ENCODE data around the gene MLXIP.
"Not testable (repeated sequence)": the region's sequence is repeated elsewhere in the genome, so short reads cannot be mapped to it uniquely, and the experiment has no call there.

Gene MLXIP

GRCh38 chr12:122078141-122079032 lies at the start of gene MLXIP:
Gene MLXIP (plus strand): TSS chr12:122078756. CDS start chr12:122078854, 98 bp downstream.
- Mint-ChIP-seq H3K27me3 (ENCODE audit: low read depth) (peaks cover 4% of the 10 kb centered on the region), H3K4me3 (peak within 1 kb of the TSS; percentile 96), H3K4me1 (ENCODE audit: low read depth) (peaks cover 41% of the 10 kb centered on the region), H3K27ac (peak within 1 kb of the TSS; percentile 90), H3K9me3 (no peaks in the 10 kb centered on the region), H3K36me3 (ENCODE audit: low read depth) (peaks cover 9% of the 10 kb centered on the region)

- Mint-ChIP-seq H3K9me3 (no peaks in the 10 kb centered on the region), H3K4me3 (no peak overlapping the region), H3K4me1 (ENCODE audit: low read depth) (no peaks in the 10 kb centered on the region), H3K27me3 (ENCODE audit: low read depth) (no peaks in the 10 kb centered on the region), H3K36me3 (ENCODE audit: low read depth) (no peaks in the 10 kb centered on the region), H3K27ac (no peak overlapping the region)
These were observed 49.5 kb upstream of the MLXIP start for GRCh38 chr12:122028905-122029560.

GRCh38 chr12:122029620-122030423 lies 48.7 kb upstream of the MLXIP start:
- Mint-ChIP-seq H3K9me3 (no peaks in the 10 kb centered on the region), H3K4me3 (no peak overlapping the region), H3K4me1 (ENCODE audit: low read depth) (no peaks in the 10 kb centered on the region), H3K27ac (no peak overlapping the region), H3K27me3 (ENCODE audit: low read depth) (no peaks in the 10 kb centered on the region), H3K36me3 (ENCODE audit: low read depth) (no peaks in the 10 kb centered on the region)

- Mint-ChIP-seq H3K27me3 (ENCODE audit: low read depth) (no peaks in the 10 kb centered on the region), H3K36me3 (ENCODE audit: low read depth) (peaks cover 2% of the 10 kb centered on the region), H3K4me1 (ENCODE audit: low read depth) (no peaks in the 10 kb centered on the region), H3K27ac (no peak overlapping the region), H3K4me3 (no peak overlapping the region), H3K9me3 (no peaks in the 10 kb centered on the region)
These were observed 48.0 kb upstream of the MLXIP start for GRCh38 chr12:122030424-122031035.

- peaks cover 5% of the 10 kb centered on the region for H3K36me3 Mint-ChIP-seq (ENCODE audit: low read depth)
- no peaks in the 10 kb centered on the region for H3K4me1 Mint-ChIP-seq (ENCODE audit: low read depth)
- H3K4me3 Mint-ChIP-seq = no peak overlapping the region
- H3K9me3 Mint-ChIP-seq = no peaks in the 10 kb centered on the region
- no peaks in the 10 kb centered on the region for H3K27me3 Mint-ChIP-seq (ENCODE audit: low read depth)
- H3K27ac Mint-ChIP-seq = no peak overlapping the region
These were observed 47.0 kb upstream of the MLXIP start for GRCh38 chr12:122031342-122032216.

GRCh38 chr12:122032580-122032979 lies 46.0 kb upstream of the MLXIP start:
- H3K4me1 Mint-ChIP-seq (ENCODE audit: low read depth) = no peaks in the 10 kb centered on the region
- H3K27me3 Mint-ChIP-seq (ENCODE audit: low read depth) = no peaks in the 10 kb centered on the region
- H3K36me3 Mint-ChIP-seq (ENCODE audit: low read depth) = peaks cover 5% of the 10 kb centered on the region

GRCh38 chr12:122035292-122035691 lies 43.3 kb upstream of the MLXIP start:
- Mint-ChIP-seq H3K27ac (no peak overlapping the region), H3K4me3 (no peak overlapping the region), H3K27me3 (ENCODE audit: low read depth) (no peaks in the 10 kb centered on the region), H3K36me3 (ENCODE audit: low read depth) (peaks cover 5% of the 10 kb centered on the region), H3K9me3 (no peaks in the 10 kb centered on the region), H3K4me1 (ENCODE audit: low read depth) (no peaks in the 10 kb centered on the region)

More at GRCh38 chr12:122032580-122032979, 46.0 kb upstream of the MLXIP start:
- no peaks in the 10 kb centered on the region for H3K9me3 Mint-ChIP-seq
- H3K4me3 Mint-ChIP-seq = no peak overlapping the region
- no peak overlapping the region for H3K27ac Mint-ChIP-seq

- H3K36me3 Mint-ChIP-seq (ENCODE audit: low read depth) = peaks cover 5% of the 10 kb centered on the region
- no peak overlapping the region for H3K27ac Mint-ChIP-seq
- no peaks in the 10 kb centered on the region for H3K9me3 Mint-ChIP-seq
- no peaks in the 10 kb centered on the region for H3K27me3 Mint-ChIP-seq (ENCODE audit: low read depth)
- no peak overlapping the region for H3K4me3 Mint-ChIP-seq
- H3K4me1 Mint-ChIP-seq (ENCODE audit: low read depth) = no peaks in the 10 kb centered on the region
These were observed 42.4 kb upstream of the MLXIP start for GRCh38 chr12:122036153-122036552.

- H3K9me3 Mint-ChIP-seq = no peaks in the 10 kb centered on the region
- H3K4me3 Mint-ChIP-seq = no peak overlapping the region
- H3K36me3 Mint-ChIP-seq (ENCODE audit: low read depth) = peaks cover 3% of the 10 kb centered on the region
- H3K27me3 Mint-ChIP-seq (ENCODE audit: low read depth) = no peaks in the 10 kb centered on the region
- H3K4me1 Mint-ChIP-seq (ENCODE audit: low read depth) = no peaks in the 10 kb centered on the region
- no peak overlapping the region for H3K27ac Mint-ChIP-seq
These were observed 37.8 kb upstream of the MLXIP start for GRCh38 chr12:122040579-122041386.

GRCh38 chr12:122041458-122041857 lies 37.1 kb upstream of the MLXIP start:
- H3K4me3 Mint-ChIP-seq; H3K27ac Mint-ChIP-seq; H3K27me3 Mint-ChIP-seq (ENCODE audit: low read depth); H3K4me1 Mint-ChIP-seq (ENCODE audit: low read depth); H3K9me3 Mint-ChIP-seq; H3K36me3 Mint-ChIP-seq (ENCODE audit: low read depth): not testable (repeated sequence)

GRCh38 chr12:122042910-122043309 lies 35.6 kb upstream of the MLXIP start:
- Mint-ChIP-seq H3K36me3 (ENCODE audit: low read depth) (peaks cover 1% of the 10 kb centered on the region), H3K27ac (no peak overlapping the region), H3K4me3 (no peak overlapping the region), H3K4me1 (ENCODE audit: low read depth) (no peaks in the 10 kb centered on the region), H3K27me3 (ENCODE audit: low read depth) (no peaks in the 10 kb centered on the region), H3K9me3 (no peaks in the 10 kb centered on the region)

- H3K4me3 Mint-ChIP-seq = no peak overlapping the region
- no peak overlapping the region for H3K27ac Mint-ChIP-seq
- no peaks in the 10 kb centered on the region for H3K4me1 Mint-ChIP-seq (ENCODE audit: low read depth)
- no peaks in the 10 kb centered on the region for H3K9me3 Mint-ChIP-seq
- H3K27me3 Mint-ChIP-seq (ENCODE audit: low read depth) = no peaks in the 10 kb centered on the region
- H3K36me3 Mint-ChIP-seq (ENCODE audit: low read depth) = peaks cover 1% of the 10 kb centered on the region
These were observed 35.1 kb upstream of the MLXIP start for GRCh38 chr12:122043476-122043875.

- Mint-ChIP-seq H3K27ac (no peak overlapping the region), H3K4me3 (no peak overlapping the region), H3K27me3 (ENCODE audit: low read depth) (no peaks in the 10 kb centered on the region), H3K4me1 (ENCODE audit: low read depth) (no peaks in the 10 kb centered on the region), H3K36me3 (ENCODE audit: low read depth) (peaks cover 1% of the 10 kb centered on the region), H3K9me3 (no peaks in the 10 kb centered on the region)
These were observed 33.3 kb upstream of the MLXIP start for GRCh38 chr12:122045262-122045661.

Measured in T-helper 1 cell treated with Interleukin-12 subunit alpha and Interleukin-12 subunit beta and Interleukin-4 antibody, amounts not matched to agents 30 μg/mL and 1 μg/mL, for 36 hours (primary cell).